Liver (tissue), 9 donors: ENCODE results near the gene NPAS2. TPM values are rescaled to one million over a fixed set of nuclear protein-coding genes. Genes with fewer than 3 reads are reported as not detected.

Experiments used
- DNase-seq: peaks from one replicate; pipeline ENCODE4 v3.0.0-alpha.2; 2017; ENCODE audit warnings: low spot score
- H3K27ac ChIP-seq, 2 donors: one replicate each; pipeline ENCODE4 v1.7.0; 2013; ENCODE audit warnings: inconsistent platforms in 2 of 2, low read length in 2 of 2, control low read depth in 1 of 2, low read depth in 1 of 2, mild to moderate bottlenecking in 1 of 2
- H3K27me3 ChIP-seq, 4 donors: one replicate each; pipeline versions ENCODE4 v1.6.1 to v1.7.0; 2013; ENCODE audit warnings: low read length in 3 of 4, inconsistent platforms in 1 of 4, mild to moderate bottlenecking in 1 of 4, moderate library complexity in 1 of 4; ENCODE audit not compliant: control insufficient read depth in 4 of 4, insufficient read depth in 4 of 4
- H3K36me3 ChIP-seq, 4 donors: one replicate each; pipeline versions ENCODE4 v1.6.1 to v1.7.0; 2013; ENCODE audit warnings: low read length in 3 of 4, mild to moderate bottlenecking in 3 of 4, low read depth in 1 of 4, moderate library complexity in 1 of 4; ENCODE audit not compliant: control insufficient read depth in 4 of 4, insufficient read depth in 3 of 4
- H3K4me1 ChIP-seq, 4 donors: one replicate each; pipeline versions ENCODE4 v1.6.1 to v1.7.0; 2013; ENCODE audit warnings: low read length in 3 of 4, mild to moderate bottlenecking in 3 of 4, moderate library complexity in 1 of 4; ENCODE audit not compliant: control insufficient read depth in 4 of 4, insufficient read depth in 4 of 4
- H3K4me3 ChIP-seq, 3 donors: one replicate each; pipeline versions ENCODE4 v1.6.1 to v1.7.0; 2013; ENCODE audit warnings: low read length in 3 of 3, control low read depth in 1 of 3, low read depth in 1 of 3, mild to moderate bottlenecking in 1 of 3
- H3K9ac ChIP-seq, 2 donors: one replicate each; pipeline ENCODE4 v1.7.0; 2013; ENCODE audit warnings: low read length in 2 of 2, mild to moderate bottlenecking in 2 of 2, moderate library complexity in 2 of 2, control low read depth in 1 of 2, low read depth in 1 of 2
- H3K9me3 ChIP-seq, 4 donors: one replicate each; pipeline versions ENCODE4 v1.6.1 to v1.7.0; 2013; ENCODE audit warnings: low read length in 3 of 4; ENCODE audit not compliant: control insufficient read depth in 4 of 4
- CTCF ChIP-seq: fragments of 150-350 bp; IDR thresholded peaks from 2 replicates; pipeline ENCODE4 v1.5.1; 2017; ENCODE audit warnings: improper control_type of control experiment, low read depth, low read length; ENCODE audit not compliant: missing input control
- EGR1 ChIP-seq, 2 donors: IDR thresholded peaks; 2 replicates each; pipeline ENCODE4 v1.6.1; 2016 to 2018; ENCODE audit warnings: antibody characterized with exemption in 2 of 2, low read depth in 2 of 2
- FOXA1 ChIP-seq: IDR thresholded peaks from 2 replicates; pipeline ENCODE4 v1.6.1; 2016; ENCODE audit warnings: antibody characterized with exemption
- FOXA2 ChIP-seq: IDR thresholded peaks from 2 replicates; pipeline ENCODE4 v1.6.1; 2016; ENCODE audit warnings: antibody characterized with exemption
- GABPA ChIP-seq, 2 donors: IDR thresholded peaks in 1 of 2; conservative IDR thresholded peaks in 1 of 2; 2 replicates each; pipeline ENCODE4 v1.6.1; 2016; ENCODE audit warnings: antibody characterized with exemption in 2 of 2, mild to moderate bottlenecking in 1 of 2, moderate library complexity in 1 of 2
- HNF4A ChIP-seq, 2 donors: conservative IDR thresholded peaks; 2 replicates each; pipeline ENCODE4 v1.6.1; 2016; ENCODE audit warnings: antibody characterized with exemption in 2 of 2, mild to moderate bottlenecking in 2 of 2
- HNF4G ChIP-seq: IDR thresholded peaks from 2 replicates; pipeline ENCODE4 v1.6.1; 2016; ENCODE audit warnings: antibody characterized with exemption
- JUND ChIP-seq, 2 donors: IDR thresholded peaks; 2 replicates each; pipeline ENCODE4 v1.6.1; 2016; ENCODE audit warnings: antibody characterized with exemption in 2 of 2
- MAX ChIP-seq: IDR thresholded peaks from 2 replicates; pipeline ENCODE4 v1.6.1; 2016; ENCODE audit warnings: antibody characterized with exemption
- RAD21 ChIP-seq, 2 donors: IDR thresholded peaks; 2 replicates each; pipeline ENCODE4 v1.6.1; 2016; ENCODE audit warnings: antibody characterized with exemption in 2 of 2, mild to moderate bottlenecking in 2 of 2
- RXRA ChIP-seq, 2 donors: IDR thresholded peaks; 2 replicates each; pipeline ENCODE4 v1.6.1; 2017 to 2018; ENCODE audit warnings: antibody characterized with exemption in 2 of 2, mild to moderate bottlenecking in 1 of 2
- SP1 ChIP-seq: IDR thresholded peaks from 2 replicates; pipeline ENCODE4 v1.6.1; 2018; ENCODE audit warnings: antibody characterized with exemption, mild to moderate bottlenecking
- TAF1 ChIP-seq: conservative IDR thresholded peaks from 2 replicates; pipeline ENCODE4 v1.6.1; 2016; ENCODE audit warnings: antibody characterized with exemption, mild to moderate bottlenecking
- YY1 ChIP-seq: IDR thresholded peaks from 2 replicates; pipeline ENCODE4 v1.6.1; 2016; ENCODE audit warnings: antibody characterized with exemption, mild to moderate bottlenecking
- WGBS: extraction: QIAGEN DNeasy Blood & Tissue Kit; methylation state at CpG from one replicate; pipeline ENCODE4 v1.1.7; 2013; 5-methylcytosine and 5-hydroxymethylcytosine counted together
- polyA plus RNA-seq, 2 donors: library from polyadenylated mRNA; stranded (reverse) in 1 of 2; unstranded in 1 of 2; fragments of 200-250 nt in 1 of 2; fragments of >200 nt in 1 of 2; fragmentation: Nextera tagmentation in 1 of 2; extraction: Ambion mirVana in 1 of 2; gene quantifications; one replicate each; pipeline versions ENCODE4 v1.2.1 to v1.2.3, GENCODE V29; 2013 to 2015
- total RNA-seq, 2 donors: library from RNA; depleted of rRNA; stranded (reverse); fragments of >200 nt; gene quantifications; one replicate each; pipeline ENCODE4 v1.2.3, GENCODE V29; 2014
- TF ChIP-seq, protein P1 (sequence below): IDR thresholded peaks from 2 replicates; pipeline ENCODE4 v1.6.1; 2016; ENCODE audit warnings: antibody characterized with exemption
- TF ChIP-seq, protein P2 (sequence below): IDR thresholded peaks from 2 replicates; pipeline ENCODE4 v1.6.1; 2016; ENCODE audit warnings: antibody characterized with exemption
- TF ChIP-seq, protein P3 (sequence below): IDR thresholded peaks from 2 replicates; pipeline ENCODE4 v1.6.1; 2016; ENCODE audit warnings: antibody characterized with exemption, mild to moderate bottlenecking
- donor health status: healthy.
- donor health status: healthy.
- donor health status: healthy.
- donor health status: healthy.
- donor health status: healthy.

The NPAS2 gene
- total and polyA plus RNA-seq, 4 donors = 0.33 to 24.3 (median 6.6) TPM

GRCh38 chr2:100976645-100977391 is 156.9 kb downstream of the NPAS2 start:
- Histone ChIP-seq H3K4me1 (no peaks in the 10 kb centered on the region), H3K9me3 (no peaks in the 10 kb centered on the region), H3K27me3 (no peaks in the 10 kb centered on the region), H3K36me3 (peaks cover 4 to 41% (median 12%) of the 10 kb centered on the region in 4 donors), H3K27ac (no peak overlapping the region), H3K9ac (no peak overlapping the region), H3K4me3 (no peak overlapping the region)
- no peak for DNase-seq
- 89% methylated on average over 19 of the region's 19 CpGs for WGBS
- TF ChIP-seq HNF4G = no peak
- TF ChIP-seq, protein P1, sequence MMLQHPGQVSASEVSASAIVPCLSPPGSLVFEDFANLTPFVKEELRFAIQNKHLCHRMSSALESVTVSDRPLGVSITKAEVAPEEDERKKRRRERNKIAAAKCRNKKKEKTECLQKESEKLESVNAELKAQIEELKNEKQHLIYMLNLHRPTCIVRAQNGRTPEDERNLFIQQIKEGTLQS = no peak
- TF ChIP-seq, protein P2, sequence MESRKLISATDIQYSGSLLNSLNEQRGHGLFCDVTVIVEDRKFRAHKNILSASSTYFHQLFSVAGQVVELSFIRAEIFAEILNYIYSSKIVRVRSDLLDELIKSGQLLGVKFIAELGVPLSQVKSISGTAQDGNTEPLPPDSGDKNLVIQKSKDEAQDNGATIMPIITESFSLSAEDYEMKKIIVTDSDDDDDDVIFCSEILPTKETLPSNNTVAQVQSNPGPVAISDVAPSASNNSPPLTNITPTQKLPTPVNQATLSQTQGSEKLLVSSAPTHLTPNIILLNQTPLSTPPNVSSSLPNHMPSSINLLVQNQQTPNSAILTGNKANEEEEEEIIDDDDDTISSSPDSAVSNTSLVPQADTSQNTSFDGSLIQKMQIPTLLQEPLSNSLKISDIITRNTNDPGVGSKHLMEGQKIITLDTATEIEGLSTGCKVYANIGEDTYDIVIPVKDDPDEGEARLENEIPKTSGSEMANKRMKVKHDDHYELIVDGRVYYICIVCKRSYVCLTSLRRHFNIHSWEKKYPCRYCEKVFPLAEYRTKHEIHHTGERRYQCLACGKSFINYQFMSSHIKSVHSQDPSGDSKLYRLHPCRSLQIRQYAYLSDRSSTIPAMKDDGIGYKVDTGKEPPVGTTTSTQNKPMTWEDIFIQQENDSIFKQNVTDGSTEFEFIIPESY = no peak
- TF ChIP-seq MAX = no peak
- TF ChIP-seq FOXA1 = no peak
- TF ChIP-seq JUND (IDR thresholded peaks at IDR 0.05) = no peak
- TF ChIP-seq SP1 = no peak
- TF ChIP-seq, protein P3, sequence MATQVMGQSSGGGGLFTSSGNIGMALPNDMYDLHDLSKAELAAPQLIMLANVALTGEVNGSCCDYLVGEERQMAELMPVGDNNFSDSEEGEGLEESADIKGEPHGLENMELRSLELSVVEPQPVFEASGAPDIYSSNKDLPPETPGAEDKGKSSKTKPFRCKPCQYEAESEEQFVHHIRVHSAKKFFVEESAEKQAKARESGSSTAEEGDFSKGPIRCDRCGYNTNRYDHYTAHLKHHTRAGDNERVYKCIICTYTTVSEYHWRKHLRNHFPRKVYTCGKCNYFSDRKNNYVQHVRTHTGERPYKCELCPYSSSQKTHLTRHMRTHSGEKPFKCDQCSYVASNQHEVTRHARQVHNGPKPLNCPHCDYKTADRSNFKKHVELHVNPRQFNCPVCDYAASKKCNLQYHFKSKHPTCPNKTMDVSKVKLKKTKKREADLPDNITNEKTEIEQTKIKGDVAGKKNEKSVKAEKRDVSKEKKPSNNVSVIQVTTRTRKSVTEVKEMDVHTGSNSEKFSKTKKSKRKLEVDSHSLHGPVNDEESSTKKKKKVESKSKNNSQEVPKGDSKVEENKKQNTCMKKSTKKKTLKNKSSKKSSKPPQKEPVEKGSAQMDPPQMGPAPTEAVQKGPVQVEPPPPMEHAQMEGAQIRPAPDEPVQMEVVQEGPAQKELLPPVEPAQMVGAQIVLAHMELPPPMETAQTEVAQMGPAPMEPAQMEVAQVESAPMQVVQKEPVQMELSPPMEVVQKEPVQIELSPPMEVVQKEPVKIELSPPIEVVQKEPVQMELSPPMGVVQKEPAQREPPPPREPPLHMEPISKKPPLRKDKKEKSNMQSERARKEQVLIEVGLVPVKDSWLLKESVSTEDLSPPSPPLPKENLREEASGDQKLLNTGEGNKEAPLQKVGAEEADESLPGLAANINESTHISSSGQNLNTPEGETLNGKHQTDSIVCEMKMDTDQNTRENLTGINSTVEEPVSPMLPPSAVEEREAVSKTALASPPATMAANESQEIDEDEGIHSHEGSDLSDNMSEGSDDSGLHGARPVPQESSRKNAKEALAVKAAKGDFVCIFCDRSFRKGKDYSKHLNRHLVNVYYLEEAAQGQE = no peak
- TF ChIP-seq TAF1 = no peak
- no peak for TF ChIP-seq FOXA2
- TF ChIP-seq EGR1 (IDR thresholded peaks at IDR 0.05; ENCODE audit: low read depth in 2 of 2) = no peak
- no peak for TF ChIP-seq GABPA (IDR thresholded peaks at IDR 0.05 in 1 of 2, conservative IDR thresholded peaks at IDR 0.05 in 1 of 2)
- no peak for TF ChIP-seq HNF4A (conservative IDR thresholded peaks at IDR 0.05)
- TF ChIP-seq CTCF = no peak
- TF ChIP-seq RAD21 (IDR thresholded peaks at IDR 0.05) = no peak
- TF ChIP-seq RXRA (IDR thresholded peaks at IDR 0.05) = no peak
- TF ChIP-seq YY1 = no peak
